ENCODE measurements around the gene KCNQ2.

KCNQ2 gene

GRCh38 chr20:63413963-63414684 lies 58.3 kb downstream of the KCNQ2 start:
- Histone ChIP-seq H3K27ac (ENCODE audit: low read depth, low read length) (no peak overlapping the region), H3K79me2 (ENCODE audit: control insufficient read depth, low read length) (no peaks in the 10 kb centered on the region), H4K20me1 (ENCODE audit: control insufficient read depth, insufficient read depth, low read depth, low read length) (no peaks in the 10 kb centered on the region), H3K4me2 (ENCODE audit: low read length) (no peak overlapping the region), H3K4me3 (ENCODE audit: low read length) (no peak overlapping the region), H3K36me3 (ENCODE audit: control insufficient read depth, low read length) (no peaks in the 10 kb centered on the region), H3K9me3 (ENCODE audit: control insufficient read depth, insufficient read depth, low read length) (no peaks in the 10 kb centered on the region), H3F3A (ENCODE audit: control insufficient read depth, insufficient read depth) (no peaks in the 10 kb centered on the region), H3K9me2 (replicated peaks; ENCODE audit: control insufficient read depth, low read length) (no peaks in the 10 kb centered on the region), H3K4me1 (ENCODE audit: control insufficient read depth, low read length) (no peaks in the 10 kb centered on the region), H3K27me3 (ENCODE audit: control insufficient read depth, low read length) (no peaks in the 10 kb centered on the region)
- no peak for TF ChIP-seq EZH2phosphoT487 (IDR thresholded peaks at IDR 0.05; ENCODE audit: borderline replicate concordance, low read length)
- TF ChIP-seq, protein P1, sequence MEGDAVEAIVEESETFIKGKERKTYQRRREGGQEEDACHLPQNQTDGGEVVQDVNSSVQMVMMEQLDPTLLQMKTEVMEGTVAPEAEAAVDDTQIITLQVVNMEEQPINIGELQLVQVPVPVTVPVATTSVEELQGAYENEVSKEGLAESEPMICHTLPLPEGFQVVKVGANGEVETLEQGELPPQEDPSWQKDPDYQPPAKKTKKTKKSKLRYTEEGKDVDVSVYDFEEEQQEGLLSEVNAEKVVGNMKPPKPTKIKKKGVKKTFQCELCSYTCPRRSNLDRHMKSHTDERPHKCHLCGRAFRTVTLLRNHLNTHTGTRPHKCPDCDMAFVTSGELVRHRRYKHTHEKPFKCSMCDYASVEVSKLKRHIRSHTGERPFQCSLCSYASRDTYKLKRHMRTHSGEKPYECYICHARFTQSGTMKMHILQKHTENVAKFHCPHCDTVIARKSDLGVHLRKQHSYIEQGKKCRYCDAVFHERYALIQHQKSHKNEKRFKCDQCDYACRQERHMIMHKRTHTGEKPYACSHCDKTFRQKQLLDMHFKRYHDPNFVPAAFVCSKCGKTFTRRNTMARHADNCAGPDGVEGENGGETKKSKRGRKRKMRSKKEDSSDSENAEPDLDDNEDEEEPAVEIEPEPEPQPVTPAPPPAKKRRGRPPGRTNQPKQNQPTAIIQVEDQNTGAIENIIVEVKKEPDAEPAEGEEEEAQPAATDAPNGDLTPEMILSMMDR (IDR thresholded peaks at IDR 0.05; ENCODE audit: low read depth, low read length, poor library complexity, severe bottlenecking), result no peak

- H3K36me3 ChIP-seq (ENCODE audit: control insufficient read depth, low read length), result no peaks in the 10 kb centered on the region
- H4K20me1 ChIP-seq (ENCODE audit: control insufficient read depth, insufficient read depth, low read depth, low read length), result no peaks in the 10 kb centered on the region
- TF ChIP-seq, protein P1 (IDR thresholded peaks at IDR 0.05; ENCODE audit: low read depth, low read length, poor library complexity, severe bottlenecking), result no peak
Measured at GRCh38 chr20:63413323-63413722, 59.1 kb downstream of the KCNQ2 start.

DNA sequence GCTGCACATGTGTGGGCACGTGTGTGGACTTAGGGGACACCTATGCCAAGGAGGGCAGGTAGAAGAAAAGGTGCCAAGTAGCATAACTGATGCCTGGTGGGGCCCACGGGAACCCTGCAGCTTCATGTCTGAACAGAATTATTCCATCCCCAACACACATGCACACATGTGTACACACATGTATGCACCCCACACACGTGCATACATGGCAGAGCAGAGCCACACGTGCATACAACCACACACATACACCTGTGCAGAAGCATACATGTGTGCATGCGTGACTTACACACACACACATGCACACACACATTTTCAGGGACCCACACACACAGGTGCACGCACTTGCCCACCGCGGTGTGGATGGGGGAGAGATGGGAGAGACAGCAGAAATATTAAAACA lies 59.6 kb downstream of the KCNQ2 start:
- Histone ChIP-seq H3K27ac (ENCODE audit: low read depth, low read length) (no peak overlapping the region), H4K20me1 (ENCODE audit: control insufficient read depth, insufficient read depth, low read depth, low read length) (no peaks in the 10 kb centered on the region), H3K9me2 (replicated peaks; ENCODE audit: control insufficient read depth, low read length) (no peaks in the 10 kb centered on the region), H3K27me3 (ENCODE audit: control insufficient read depth, low read length) (no peaks in the 10 kb centered on the region), H3K9me3 (ENCODE audit: control insufficient read depth, insufficient read depth, low read length) (no peaks in the 10 kb centered on the region), H3K4me3 (ENCODE audit: low read length) (no peak overlapping the region), H3K79me2 (ENCODE audit: control insufficient read depth, low read length) (no peaks in the 10 kb centered on the region), H3K4me2 (ENCODE audit: low read length) (no peak overlapping the region), H3K36me3 (ENCODE audit: control insufficient read depth, low read length) (no peaks in the 10 kb centered on the region), H3K4me1 (ENCODE audit: control insufficient read depth, low read length) (no peaks in the 10 kb centered on the region), H3F3A (ENCODE audit: control insufficient read depth, insufficient read depth) (no peaks in the 10 kb centered on the region)
- no peak for TF ChIP-seq EZH2phosphoT487 (IDR thresholded peaks at IDR 0.05; ENCODE audit: borderline replicate concordance, low read length)
- TF ChIP-seq, protein P1 (IDR thresholded peaks at IDR 0.05; ENCODE audit: low read depth, low read length, poor library complexity, severe bottlenecking), result no peak

More at GRCh38 chr20:63413323-63413722, 59.1 kb downstream of the KCNQ2 start:
- Histone ChIP-seq H3F3A (ENCODE audit: control insufficient read depth, insufficient read depth) (no peaks in the 10 kb centered on the region), H3K79me2 (ENCODE audit: control insufficient read depth, low read length) (no peaks in the 10 kb centered on the region), H3K9me3 (ENCODE audit: control insufficient read depth, insufficient read depth, low read length) (no peaks in the 10 kb centered on the region), H3K4me2 (ENCODE audit: low read length) (no peak overlapping the region), H3K4me1 (ENCODE audit: control insufficient read depth, low read length) (no peaks in the 10 kb centered on the region), H3K4me3 (ENCODE audit: low read length) (no peak overlapping the region), H3K27ac (ENCODE audit: low read depth, low read length) (no peak overlapping the region), H3K9me2 (replicated peaks; ENCODE audit: control insufficient read depth, low read length) (no peaks in the 10 kb centered on the region), H3K27me3 (ENCODE audit: control insufficient read depth, low read length) (no peaks in the 10 kb centered on the region)
